Hippocampal formation (tissue), 2 donors: Measurements from ENCODE around the gene RIOK2.

Experiments used
- DNase-seq, 2 donors: peaks; one replicate each; lab custom pipeline; 2025; lab: John Stamatoyannopoulos, UW

RIOK2 gene

GRCh38 chr5:97125125-97125683 lies 57.8 kb downstream of the RIOK2 start:
- DNase-seq, result no peak

DNA sequence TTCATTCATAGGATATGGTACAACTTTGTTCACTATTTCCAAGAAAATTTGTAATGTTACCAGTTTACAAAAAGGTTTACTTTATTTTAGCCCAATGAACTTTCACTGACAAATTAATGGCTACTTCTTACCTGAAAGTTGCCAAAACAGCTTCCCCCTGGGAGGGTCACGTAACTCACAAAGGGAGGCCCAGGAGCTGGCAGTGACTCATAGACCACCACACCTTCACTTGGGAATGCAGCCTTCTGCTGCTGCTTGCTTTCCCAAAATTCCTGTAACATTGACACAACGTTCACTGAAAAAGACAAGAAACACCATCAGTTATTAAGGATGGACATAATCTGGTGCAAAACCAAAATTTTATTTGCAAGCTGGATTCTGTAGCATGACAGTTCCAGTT lies 58.7 kb downstream of the RIOK2 start:
- no peak for DNase-seq

GRCh38 chr5:97121848-97122247 lies 61.2 kb downstream of the RIOK2 start:
- DNase-seq, result no peak

- DNase-seq, result no peak
Measured at GRCh38 chr5:97120195-97120594, 62.9 kb downstream of the RIOK2 start.

DNA sequence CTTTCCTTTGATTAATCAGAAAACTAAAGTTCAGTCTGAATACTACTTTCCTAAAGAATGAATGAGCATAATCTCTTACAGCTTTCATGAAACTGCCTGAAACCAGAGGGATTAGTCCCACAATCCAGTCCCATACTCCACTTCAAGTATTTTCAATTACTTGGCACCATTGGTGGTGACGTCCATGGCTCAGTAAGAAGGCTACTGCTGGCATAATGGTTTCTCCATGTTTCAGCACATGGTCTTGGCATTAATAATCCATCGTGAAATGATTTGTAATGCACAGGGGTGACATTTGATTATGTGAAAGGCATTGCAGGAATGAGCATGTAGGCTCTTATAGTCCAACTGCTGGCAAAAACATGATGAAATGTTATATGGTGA lies 64.0 kb downstream of the RIOK2 start:
- DNase-seq, result no peak

- DNase-seq, result no peak
Measured at GRCh38 chr5:97118261-97119006, 64.6 kb downstream of the RIOK2 start.

GRCh38 chr5:97115932-97116331 lies 67.1 kb downstream of the RIOK2 start:
- DNase-seq, result no peak

- DNase-seq, result no peak
Measured at GRCh38 chr5:97112230-97112629, 70.8 kb downstream of the RIOK2 start.

GRCh38 chr5:97111616-97112015 lies 71.4 kb downstream of the RIOK2 start:
- no peak for DNase-seq

DNA sequence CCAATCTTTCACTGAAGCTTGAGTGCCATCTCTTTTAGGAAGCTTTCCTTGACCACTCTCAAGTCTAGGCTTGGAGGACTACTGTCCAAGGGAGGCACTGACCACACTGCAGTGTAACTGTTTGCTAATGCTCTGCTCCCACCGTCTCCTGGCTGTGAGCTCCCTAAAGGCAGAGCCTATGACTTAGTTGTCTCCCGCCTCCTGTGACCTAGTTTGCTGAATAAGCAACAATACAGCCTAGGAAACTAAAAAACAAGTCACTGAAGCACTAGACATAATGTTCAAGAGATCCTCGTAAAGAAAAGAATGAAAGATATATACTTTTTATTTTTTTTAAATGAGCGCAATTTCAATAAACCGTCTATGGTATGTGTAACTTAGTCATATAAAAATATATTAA lies 72.0 kb downstream of the RIOK2 start:
- DNase-seq, result no peak
